ENCODE measurements around the gene PRPH.
A peak's percentile ranks its signal among the peaks of the same experiment; 100 is the strongest.
"Not testable (repeated sequence)": the region's sequence is repeated elsewhere in the genome, so short reads cannot be mapped to it uniquely, and the experiment has no call there.

PRPH gene

DNA sequence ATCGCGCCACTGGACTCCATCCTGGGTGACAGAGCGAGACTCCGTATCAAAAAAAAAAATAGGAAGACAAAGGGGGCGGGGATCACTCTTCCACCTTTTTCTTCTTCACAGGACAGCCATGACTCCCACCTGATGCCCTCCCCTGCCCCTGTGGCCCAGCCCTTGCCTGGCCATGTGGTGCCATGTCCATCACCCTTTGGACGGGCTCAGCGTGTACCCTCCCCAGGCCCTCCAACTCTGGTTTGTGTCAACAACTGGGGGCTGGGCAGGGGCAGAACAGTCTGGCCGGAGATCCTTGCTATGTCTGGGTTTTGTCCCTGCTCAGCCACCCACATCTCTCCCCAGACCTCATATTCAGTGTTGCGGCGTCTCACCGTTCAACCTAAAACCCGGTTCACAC is 33.9 kb downstream of the PRPH start:
- DNase-seq = peak in 2 of 10 donors; percentile 35 to 43
- intact Hi-C loops (cut with DNase I) = no loop called here

- DNase-seq = peak in 2 of 10 donors; percentile 22 to 52
- intact Hi-C loops (cut with DNase I) = no loop called here
Measured at GRCh38 chr12:49330032-49330619, 35.2 kb downstream of the PRPH start.

GRCh38 chr12:49330631-49331379 is 35.9 kb downstream of the PRPH start:
- peak in 2 of 10 donors; percentile 67 to 77 for DNase-seq
- intact Hi-C loops (cut with DNase I) = loop anchor here (1.0 kb wide), 1 partner anchor 183 kb away; no protein-coding TSS in a partner anchor

DNA sequence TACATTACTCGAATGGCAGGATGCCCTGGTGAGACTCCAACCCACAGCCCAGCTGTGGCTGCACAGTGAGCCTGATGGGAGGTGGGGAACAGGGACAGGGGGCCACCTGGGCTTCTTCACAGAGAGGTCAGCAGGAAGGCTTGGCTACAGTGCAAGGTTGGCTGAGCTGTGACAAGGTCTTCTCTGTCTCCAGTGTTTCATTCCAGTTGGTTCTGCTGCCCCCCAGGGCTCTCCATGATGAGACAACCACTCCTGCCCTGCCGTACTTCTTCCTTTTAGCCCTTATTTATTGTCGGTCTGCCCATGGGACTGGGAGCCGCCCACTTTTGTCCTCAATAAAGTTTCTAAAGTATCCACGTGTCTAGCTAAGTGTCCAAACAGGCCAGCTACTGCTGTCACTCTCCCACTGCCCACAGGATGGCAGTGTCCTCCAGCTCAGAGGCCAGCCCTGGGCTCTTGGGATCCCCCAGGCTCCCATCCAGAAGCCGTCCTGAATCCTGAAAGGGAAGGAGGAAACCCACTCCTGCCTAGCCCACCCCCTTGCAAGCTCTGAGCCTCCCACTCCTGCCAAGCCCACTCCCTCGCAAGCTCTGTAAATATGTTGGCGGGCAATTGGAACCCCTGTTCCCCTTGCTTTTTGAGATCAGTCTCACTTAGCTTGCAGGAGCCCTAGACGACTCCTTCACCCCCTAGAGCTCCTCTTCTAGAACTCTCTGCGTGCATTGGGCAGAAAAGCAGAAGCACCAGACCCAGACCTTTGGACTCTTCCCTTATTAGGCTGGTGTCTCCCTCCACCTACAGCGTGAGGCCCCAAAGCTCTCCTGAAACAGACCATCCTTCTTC is 36.7 kb downstream of the PRPH start:
- intact Hi-C loops (cut with DNase I) = loop anchor here (1.0 kb wide), 1 partner anchor 183 kb away; no protein-coding TSS in a partner anchor
- DNase-seq = peak in 9 of 10 donors; percentile 51 to 95 (median 75)

GRCh38 chr12:49332441-49332861 is 37.5 kb downstream of the PRPH start:
- intact Hi-C loops (cut with DNase I) = no loop called here
- peak in 2 of 10 donors; percentile 24 to 59 for DNase-seq

DNA sequence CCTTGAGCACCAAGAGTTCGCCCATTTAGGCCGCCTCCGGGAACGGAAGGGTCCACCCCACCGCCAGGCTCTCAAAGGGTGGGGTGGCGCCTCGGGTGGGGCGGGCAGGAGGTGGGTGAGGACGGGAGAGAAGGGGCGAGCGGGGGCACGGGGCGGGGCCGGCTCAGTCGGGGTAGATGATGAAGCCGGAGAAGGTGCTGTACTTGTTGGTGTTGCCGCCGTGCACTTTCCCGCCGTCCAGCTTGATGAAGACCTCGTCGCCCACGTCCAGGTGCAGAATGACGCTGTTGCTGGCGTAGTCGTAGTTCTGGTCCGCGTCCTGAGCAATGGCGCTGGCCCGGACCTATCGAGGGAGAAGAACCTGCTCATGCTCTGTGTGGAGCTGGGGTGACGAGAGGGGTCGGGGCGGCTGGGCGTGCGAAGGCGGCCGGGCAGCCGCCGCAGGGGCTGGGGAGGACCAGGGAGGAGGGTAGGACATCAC is 38.0 kb downstream of the PRPH start:
- DNase-seq = peak in 2 of 10 donors; percentile 71 to 81
- intact Hi-C loops (cut with DNase I) = no loop called here

DNA sequence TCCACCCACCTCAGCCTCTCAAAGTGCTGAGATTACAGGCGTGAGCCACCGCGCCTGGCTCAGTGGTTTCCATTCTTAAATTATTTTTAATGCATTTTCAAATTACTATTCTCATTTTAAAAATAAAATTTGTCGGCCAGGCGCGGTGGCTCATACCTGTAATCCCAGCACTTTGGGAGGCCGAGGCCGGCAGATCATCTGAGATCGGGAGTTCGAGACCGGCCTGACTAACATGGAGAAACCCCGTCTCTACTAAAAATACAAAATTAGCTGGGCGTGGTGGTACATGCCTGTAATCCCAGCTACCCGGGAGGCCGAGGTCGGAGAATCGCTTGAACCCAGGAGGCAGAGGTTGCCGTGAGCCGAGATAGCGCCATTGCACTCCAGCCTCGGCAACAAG is 38.8 kb downstream of the PRPH start:
- DNase-seq = peak in 3 of 10 donors; percentile 15 to 61 (median 21)
- intact Hi-C loops (cut with DNase I) = not testable (repeated sequence)

GRCh38 chr12:49334226-49334625 is 39.3 kb downstream of the PRPH start:
- DNase-seq = peak in 3 of 10 donors; percentile 10 to 79 (median 55)
- intact Hi-C loops (cut with DNase I) = no loop called here

DNA sequence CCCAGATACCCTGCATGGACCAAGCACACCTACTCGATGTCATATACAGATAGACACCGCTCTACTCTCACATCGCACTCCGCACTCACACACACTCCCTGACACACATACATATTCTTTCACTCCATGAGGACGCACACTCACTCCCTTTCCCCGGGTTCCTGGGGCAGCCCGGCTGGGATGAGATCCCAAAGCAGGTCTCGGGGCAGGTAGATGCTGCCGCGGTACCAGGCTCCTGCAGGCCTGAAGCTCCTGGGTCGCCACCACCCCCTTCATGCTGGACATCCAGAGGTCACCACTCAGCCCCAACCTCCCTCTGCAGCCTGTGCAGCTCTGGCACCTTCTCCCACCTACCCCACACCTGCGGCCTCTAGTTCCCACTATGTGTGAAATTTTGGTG is 39.7 kb downstream of the PRPH start:
- intact Hi-C loops (cut with DNase I) = no loop called here
- DNase-seq = peak in 2 of 10 donors; percentile 46 to 55

- intact Hi-C loops (cut with DNase I) = no loop called here
- peak in 3 of 10 donors; percentile 11 to 65 (median 29) for DNase-seq
Measured at GRCh38 chr12:49335118-49335954, 40.4 kb downstream of the PRPH start.

DNA sequence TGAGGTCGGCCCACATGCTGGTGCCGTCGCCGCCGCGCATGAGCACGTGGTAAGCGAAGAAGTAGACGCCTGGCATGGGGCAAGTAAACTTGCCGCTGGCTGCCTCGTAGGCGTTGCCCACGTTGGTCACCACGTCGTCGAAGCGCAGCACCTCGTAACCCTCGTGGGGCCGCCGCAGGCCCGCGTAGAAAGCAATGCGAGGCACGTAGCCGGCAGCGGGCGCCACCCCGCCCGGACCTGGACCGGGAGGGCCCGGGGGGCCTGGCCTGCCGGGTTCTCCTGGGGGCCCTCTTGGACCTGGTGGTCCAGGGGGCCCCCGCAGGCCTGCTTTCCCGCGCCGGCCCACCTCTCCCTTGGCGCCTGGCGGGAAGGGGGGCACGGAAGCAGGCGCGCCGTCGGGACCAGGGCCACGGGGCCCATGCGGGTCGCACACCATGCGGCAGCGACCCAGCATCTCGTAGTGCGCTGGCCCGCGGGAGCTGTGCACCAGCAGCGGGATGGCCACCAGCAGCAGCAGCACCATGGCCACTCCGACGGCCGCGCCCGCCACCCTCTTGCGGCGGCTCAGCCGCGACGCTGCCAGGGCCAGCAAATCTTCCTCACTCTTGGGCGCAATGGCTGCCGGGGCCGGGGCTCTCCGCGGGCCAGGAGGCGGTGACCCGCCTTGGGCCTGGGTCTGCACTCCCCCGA is 41.2 kb downstream of the PRPH start:
- peak in 3 of 10 donors; percentile 54 to 79 (median 59) for DNase-seq
- intact Hi-C loops (cut with DNase I) = no loop called here

DNA sequence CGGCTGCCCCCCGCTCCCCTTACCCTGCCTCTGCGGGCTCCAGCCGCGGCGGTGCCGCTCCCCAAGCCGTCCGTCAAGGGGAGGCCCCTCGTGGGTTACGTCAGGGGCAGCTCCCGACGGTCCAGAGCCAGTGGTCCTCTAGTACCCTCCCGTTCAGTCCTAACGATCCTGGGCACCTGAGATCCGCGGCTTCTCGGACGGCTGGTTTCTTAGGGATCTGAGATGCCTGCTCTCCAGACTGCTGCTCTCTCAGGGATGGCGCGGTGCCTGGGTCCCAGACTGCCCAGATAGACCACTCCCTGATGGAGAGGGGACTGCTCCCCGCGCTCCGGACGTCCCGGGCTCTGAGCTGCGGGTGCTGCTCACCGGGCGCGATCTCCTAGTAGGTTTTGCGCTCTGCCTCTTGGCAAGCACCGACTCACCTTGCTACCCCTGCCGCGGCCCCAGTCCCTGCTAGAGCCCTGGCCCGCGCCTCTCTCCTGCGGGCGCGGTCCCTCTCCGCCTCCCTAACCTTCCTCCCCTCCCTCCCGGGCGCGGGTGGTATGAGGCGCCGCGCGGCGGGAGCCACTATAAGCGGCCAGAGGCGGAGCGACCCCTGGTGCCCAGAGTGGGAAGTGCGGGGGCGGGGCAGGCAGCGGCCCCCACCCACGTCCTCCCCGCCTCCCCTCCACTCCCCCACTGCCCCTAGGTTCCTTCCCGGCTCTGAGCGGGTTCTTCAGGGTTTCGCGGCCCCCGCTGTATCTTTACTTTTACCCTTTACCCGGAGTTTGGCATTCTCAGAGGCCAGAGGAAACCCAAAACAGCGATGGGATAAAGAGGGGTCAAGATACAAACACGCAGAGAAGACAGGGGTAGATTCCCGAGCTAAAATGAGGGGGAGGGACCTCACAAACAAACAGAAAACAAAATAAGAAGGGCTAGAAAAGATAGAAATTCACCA is 42.0 kb downstream of the PRPH start, which contains the start of gene C1QL4:
TSS of gene C1QL4 (minus strand) at position 544 of the 940 bp plus-strand sequence. CDS start 711 bp downstream, outside the sequence.
- intact Hi-C loops (cut with DNase I) = no loop called here
- peak in 9 of 10 donors; percentile 50 to 94 (median 82) for DNase-seq

GRCh38 chr12:49338830-49339463 is 44.0 kb downstream of the PRPH start:
- DNase-seq = peak in 3 of 10 donors; percentile 13 to 40 (median 18)
- intact Hi-C loops (cut with DNase I) = no loop called here

DNA sequence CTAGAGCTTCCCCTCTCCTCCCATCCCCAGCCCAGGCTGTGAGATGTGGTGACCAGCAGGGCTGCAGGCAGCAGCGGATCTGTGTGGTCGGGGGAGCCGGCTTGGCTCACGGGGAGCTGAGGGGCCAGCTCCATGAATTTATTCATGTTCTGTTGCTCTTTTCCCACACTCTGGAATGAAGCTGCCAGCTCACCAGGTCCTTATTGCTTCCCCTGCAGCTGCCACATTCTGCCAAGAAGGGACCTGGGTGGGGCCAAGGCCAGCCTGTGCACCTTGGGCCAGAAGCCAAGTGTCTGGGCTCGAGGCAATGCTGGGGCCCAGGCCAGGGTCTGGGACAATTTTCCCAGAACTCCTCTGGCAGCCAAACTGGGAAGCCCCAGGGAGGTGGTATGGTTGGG is 44.5 kb downstream of the PRPH start:
- peak in 2 of 10 donors; percentile 47 to 66 for DNase-seq
- intact Hi-C loops (cut with DNase I) = no loop called here

GRCh38 chr12:49340095-49340870 is 45.3 kb downstream of the PRPH start:
- intact Hi-C loops (cut with DNase I) = no loop called here

DNA sequence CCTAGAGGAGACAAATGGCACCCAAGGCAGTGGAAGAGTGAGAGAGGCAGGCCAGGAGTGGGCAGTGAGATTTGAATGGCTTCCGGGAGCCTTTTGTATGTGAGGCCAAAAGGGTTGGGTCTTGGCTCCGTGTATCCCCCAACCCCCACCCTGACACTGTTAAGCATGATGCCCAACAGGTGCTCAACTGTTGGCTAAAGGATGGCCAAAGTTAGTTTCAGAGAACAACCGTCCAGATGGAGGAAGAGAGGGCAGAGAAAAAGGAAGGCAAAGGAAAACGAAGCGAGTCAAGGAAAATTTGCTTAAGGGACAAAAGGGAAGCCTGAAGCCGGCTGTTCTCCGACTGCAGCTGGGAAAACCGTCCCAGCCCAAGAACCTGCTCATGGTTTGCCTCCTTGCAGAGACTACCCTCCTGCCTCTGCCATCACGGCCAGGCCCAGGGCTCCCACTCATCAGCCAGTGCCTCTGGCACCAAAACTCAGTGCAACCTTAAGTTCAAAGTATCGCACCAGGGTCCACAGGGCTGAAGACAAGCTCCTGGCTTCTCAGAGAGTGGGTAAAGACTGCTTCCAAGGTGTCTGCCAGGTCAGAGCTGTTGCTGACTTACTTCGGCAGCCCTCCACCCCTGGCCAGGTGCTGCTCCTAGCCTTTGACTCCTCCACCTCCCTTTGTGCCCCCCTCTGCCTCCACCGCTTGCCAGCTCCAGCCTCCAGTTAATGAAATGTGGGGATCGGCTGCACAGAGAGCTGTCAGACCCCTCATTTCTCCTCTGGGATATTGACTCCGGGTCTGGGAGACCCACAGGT is 46.2 kb downstream of the PRPH start:
- peak in 3 of 10 donors; percentile 53 to 77 (median 67) for DNase-seq
- intact Hi-C loops (cut with DNase I) = no loop called here

More at GRCh38 chr12:49340095-49340870, 45.3 kb downstream of the PRPH start:
- DNase-seq = peak in 2 of 10 donors; percentile 18 to 35
